Muscle of leg (tissue), 11 donors: ENCODE data around the gene KDM4B. TPM values are rescaled to one million over a fixed set of nuclear protein-coding genes. Genes with fewer than 3 reads are reported as not detected.
"Not testable (repeated sequence)": the region's sequence is repeated elsewhere in the genome, so short reads cannot be mapped to it uniquely, and the experiment has no call there.

ENCODE experiments used
- DNase-seq: peaks from one replicate; pipeline ENCODE4 v3.0.0; 2013
- H3K27ac ChIP-seq: one replicate; pipeline ENCODE4 v1.5.1; 2013; ENCODE audit warnings: mild to moderate bottlenecking, low read length, control low read depth
- H3K27me3 ChIP-seq: one replicate; pipeline ENCODE4 v1.6.1; 2013; ENCODE audit warnings: low read length; ENCODE audit not compliant: control insufficient read depth, insufficient read depth
- H3K36me3 ChIP-seq: one replicate; pipeline ENCODE4 v1.6.1; 2013; ENCODE audit warnings: low read length; ENCODE audit not compliant: control insufficient read depth, insufficient read depth
- H3K4me1 ChIP-seq: one replicate; pipeline ENCODE4 v1.6.1; 2013; ENCODE audit warnings: low read length; ENCODE audit not compliant: control insufficient read depth, insufficient read depth
- H3K4me3 ChIP-seq: one replicate; pipeline ENCODE4 v1.5.1; 2013; ENCODE audit warnings: low read length, control low read depth
- H3K9me3 ChIP-seq: replicated peaks from 2 replicates; pipeline ENCODE4 v1.6.1; 2013; ENCODE audit warnings: low read depth, low read length; ENCODE audit not compliant: control insufficient read depth
- WGBS: methylation state at CpG from one replicate; pipeline ENCODE4 v1.1.5; 2013; ENCODE audit warnings: missing lambda C conversion rate; ENCODE audit not compliant: insufficient coverage; 5-methylcytosine and 5-hydroxymethylcytosine counted together
- polyA plus RNA-seq, 8 donors: library from polyadenylated mRNA; unstranded; fragments of 120-200 nt; gene quantifications; one replicate each; pipeline versions ENCODE4 v1.2.1 to v1.2.3, GENCODE V29; 2013; ENCODE audit warnings: inconsistent platforms in 1 of 8, low replicate concordance in 1 of 8; ENCODE audit not compliant: insufficient read length in 8 of 8, insufficient read depth in 1 of 8
- total RNA-seq: library from RNA; stranded (reverse); fragments of 120-200 nt; gene quantifications from one replicate; pipeline ENCODE4 v1.2.4, GENCODE V29; 2013

Gene KDM4B
- total and polyA plus RNA-seq, 9 donors: 8.1 to 22.3 (median 21.1) TPM

DNA sequence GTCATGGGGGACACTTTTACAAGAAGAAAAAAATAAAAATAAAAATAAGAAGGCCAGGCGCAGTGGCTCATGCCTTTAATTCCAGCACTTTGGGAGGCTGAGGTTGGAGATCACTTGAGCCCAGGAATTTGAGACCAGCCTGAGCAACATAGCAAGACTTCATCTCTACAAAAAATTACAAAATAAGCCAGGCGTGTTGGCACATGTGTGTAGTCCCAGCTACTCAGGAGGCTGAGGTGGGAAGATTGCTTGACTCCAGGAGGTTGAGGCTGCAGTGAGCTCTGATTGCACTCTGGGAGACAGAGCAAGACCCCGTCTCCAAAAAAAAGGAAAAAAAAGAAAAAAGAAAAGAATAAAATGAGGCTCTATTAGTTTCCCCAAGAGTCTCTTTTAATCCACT, 214.7 kb downstream of the KDM4B start:
- Histone ChIP-seq H3K27ac (no peak overlapping the region), H3K9me3 (no peaks in the 10 kb centered on the region), H3K27me3 (peaks cover 9% of the 10 kb centered on the region), H3K4me1 (no peaks in the 10 kb centered on the region), H3K4me3 (no peak overlapping the region), H3K36me3 (no peaks in the 10 kb centered on the region)
- no CpG with 5 or more reads among the region's 3 CpGs for WGBS
- DNase-seq: no peak

DNA sequence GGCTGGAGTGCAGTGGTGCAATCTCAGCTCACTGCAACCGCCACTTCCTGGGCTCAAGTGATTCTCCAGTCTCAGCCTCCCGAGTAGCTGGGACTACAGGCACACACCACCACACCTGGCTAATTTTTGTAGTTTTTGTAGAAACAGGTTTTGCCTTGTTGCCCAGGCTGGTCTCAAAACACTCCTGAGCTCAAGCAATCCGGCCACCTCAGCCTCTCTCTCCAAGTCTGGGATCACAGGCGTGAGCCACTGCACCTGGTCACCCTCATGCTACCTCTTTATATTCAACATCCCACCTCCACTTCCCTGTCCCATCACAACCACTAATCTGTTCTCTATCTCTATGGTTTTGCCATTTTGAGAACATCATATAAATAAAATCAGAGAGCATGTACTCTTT, 216.0 kb downstream of the KDM4B start:
- 82% methylated on average over 2 of the region's 4 CpGs for WGBS
- Histone ChIP-seq H3K27ac (no peak overlapping the region), H3K27me3 (peaks cover 5% of the 10 kb centered on the region), H3K4me3 (no peak overlapping the region), H3K36me3 (no peaks in the 10 kb centered on the region), H3K4me1 (no peaks in the 10 kb centered on the region), H3K9me3 (no peaks in the 10 kb centered on the region)
- DNase-seq: no peak

DNA sequence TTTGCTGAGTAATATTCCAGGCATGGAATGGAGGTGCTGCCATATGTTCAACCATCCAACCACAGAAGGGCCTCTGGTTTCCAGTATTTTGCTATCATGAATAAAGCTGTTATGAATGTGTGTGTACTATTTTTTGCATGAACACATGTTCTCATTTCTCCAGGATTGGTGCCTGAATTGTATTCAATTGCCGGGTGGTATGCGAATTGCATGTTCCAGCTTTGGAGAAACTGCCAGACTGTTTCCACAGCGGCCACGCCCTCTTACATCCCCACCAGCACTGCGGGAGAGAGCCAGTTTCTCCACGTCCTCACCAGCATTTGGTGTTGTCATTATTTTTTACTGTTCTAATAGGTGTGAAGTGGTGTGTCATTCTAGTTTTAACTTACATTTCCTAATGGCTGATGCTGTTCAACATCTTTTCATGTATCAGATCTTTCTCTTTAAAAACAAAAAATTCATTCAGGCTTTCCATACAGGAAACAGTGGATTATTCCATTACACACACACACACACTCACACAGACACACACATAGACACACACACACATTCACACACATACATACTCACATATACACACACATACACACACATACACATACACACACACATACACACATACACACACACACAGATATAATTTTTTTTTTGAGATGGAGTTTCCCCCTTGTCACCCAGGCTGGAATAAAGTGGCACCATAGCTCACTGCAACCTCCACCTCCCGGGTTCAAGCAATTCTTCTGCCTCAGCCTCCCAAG, 217.6 kb downstream of the KDM4B start:
- no CpG with 5 or more reads among the region's 7 CpGs for WGBS
- H3K4me1 ChIP-seq: no peaks in the 10 kb centered on the region

DNA sequence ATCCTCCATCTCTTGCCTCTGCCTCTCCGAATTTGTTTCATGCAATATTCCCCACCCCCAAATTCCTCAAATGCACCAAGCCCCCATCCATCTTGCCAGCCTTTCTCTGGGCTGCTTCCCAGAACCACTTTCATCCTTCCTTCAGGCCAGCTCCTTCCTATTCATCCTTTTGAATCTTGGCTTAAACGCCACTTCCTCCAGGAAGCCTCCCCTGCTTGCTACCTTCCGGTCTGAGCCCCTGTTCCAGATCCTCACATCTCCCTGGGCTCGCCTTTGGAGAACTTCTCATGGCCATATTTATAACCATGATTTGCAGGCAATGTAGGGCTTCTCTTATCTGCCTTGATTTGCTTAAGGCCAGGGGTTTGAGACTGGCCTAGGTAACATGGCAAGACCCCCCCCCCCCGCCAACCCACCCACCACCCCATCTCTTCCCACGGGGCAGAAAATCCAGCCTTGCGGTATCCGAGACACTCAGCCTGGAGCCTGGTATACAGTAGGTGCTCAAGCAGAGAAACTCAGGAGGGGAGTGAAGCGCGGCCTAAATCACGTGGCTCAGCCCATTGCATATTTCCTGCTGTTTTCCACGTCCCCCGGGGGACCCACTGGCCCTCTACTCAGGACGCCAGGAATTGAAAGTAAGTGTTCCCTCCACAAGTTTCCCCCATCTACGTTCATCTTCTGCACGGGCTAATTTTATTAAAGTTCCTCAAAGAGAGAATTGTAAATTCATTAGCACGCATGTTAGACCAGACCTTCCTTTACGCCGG, 219.8 kb downstream of the KDM4B start:
- H3K27ac ChIP-seq: no peak overlapping the region
- H3K4me1 ChIP-seq: no peaks in the 10 kb centered on the region
- WGBS: 47% methylated on average over 11 of the region's 19 CpGs
- H3K4me3 ChIP-seq: no peak overlapping the region
- peaks cover 2% of the 10 kb centered on the region for H3K27me3 ChIP-seq
- no peaks in the 10 kb centered on the region for H3K36me3 ChIP-seq
- H3K9me3 ChIP-seq: no peaks in the 10 kb centered on the region
- DNase-seq: no peak

More for the DNA sequence above, 217.6 kb downstream of the KDM4B start:
- Histone ChIP-seq H3K9me3 (no peaks in the 10 kb centered on the region), H3K4me3 (no peak overlapping the region), H3K27ac (no peak overlapping the region), H3K27me3 (peaks cover 5% of the 10 kb centered on the region), H3K36me3 (no peaks in the 10 kb centered on the region)
- peak; percentile 62 for DNase-seq

DNA sequence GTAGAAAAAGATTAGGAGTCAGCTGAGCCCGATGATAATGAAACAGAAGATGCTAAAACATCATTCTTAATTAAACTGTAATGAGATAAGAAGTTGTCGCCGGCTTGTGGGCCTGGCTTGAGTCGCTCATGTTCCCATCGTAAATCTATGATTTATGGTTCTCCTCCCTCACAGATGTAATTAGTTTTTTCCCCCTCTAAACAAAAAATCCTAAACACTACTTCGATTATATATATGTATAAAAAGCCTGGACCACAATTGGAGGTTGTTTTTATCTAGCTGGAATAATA, 220.3 kb downstream of the KDM4B start:
- DNase-seq: no peak
- no peaks in the 10 kb centered on the region for H3K9me3 ChIP-seq
- H3K4me1 ChIP-seq: no peaks in the 10 kb centered on the region
- peaks cover 2% of the 10 kb centered on the region for H3K27me3 ChIP-seq
- H3K36me3 ChIP-seq: no peaks in the 10 kb centered on the region
- no peak overlapping the region for H3K27ac ChIP-seq
- no peak overlapping the region for H3K4me3 ChIP-seq
- no CpG with 5 or more reads among the region's 6 CpGs for WGBS

- 85% methylated on average over 3 of the region's 5 CpGs for WGBS
- no peaks in the 10 kb centered on the region for H3K9me3 ChIP-seq
- H3K27me3 ChIP-seq: peaks cover 2% of the 10 kb centered on the region
- H3K4me3 ChIP-seq: no peak overlapping the region
- H3K27ac ChIP-seq: no peak overlapping the region
- DNase-seq: no peak
- H3K4me1 ChIP-seq: no peaks in the 10 kb centered on the region
- no peaks in the 10 kb centered on the region for H3K36me3 ChIP-seq
Observed at GRCh38 chr19:5191091-5191490, 222.2 kb downstream of the KDM4B start.

- H3K4me1 ChIP-seq: no peaks in the 10 kb centered on the region
- 60% methylated on average over 1 of the region's 5 CpGs for WGBS
- no peak overlapping the region for H3K4me3 ChIP-seq
- H3K27me3 ChIP-seq: peaks cover 2% of the 10 kb centered on the region
- DNase-seq: no peak
- H3K9me3 ChIP-seq: no peaks in the 10 kb centered on the region
- no peak overlapping the region for H3K27ac ChIP-seq
- H3K36me3 ChIP-seq: no peaks in the 10 kb centered on the region
Observed at GRCh38 chr19:5192568-5192967, 223.7 kb downstream of the KDM4B start.

DNA sequence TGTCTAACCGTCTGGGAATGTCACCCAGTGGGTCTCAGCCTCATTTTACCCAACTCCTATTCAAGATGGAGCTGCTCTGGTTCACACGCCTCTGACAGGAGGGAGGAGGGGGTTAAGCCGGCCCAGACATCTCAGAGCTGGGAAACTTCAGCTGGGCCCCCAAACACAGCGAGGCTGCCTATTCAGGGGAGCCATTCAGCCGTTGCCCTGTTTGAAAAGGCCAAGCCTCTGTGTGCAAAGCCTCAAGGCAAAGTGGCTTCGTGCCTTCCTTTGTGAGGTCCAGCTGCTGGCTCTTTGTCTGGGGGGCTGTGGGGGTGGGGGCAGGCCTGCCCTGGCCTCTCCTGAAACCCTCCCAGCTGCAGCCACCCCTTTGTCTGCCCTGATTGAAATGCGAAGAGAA, 224.3 kb downstream of the KDM4B start:
- WGBS: no CpG with 5 or more reads among the region's 7 CpGs
- H3K27me3 ChIP-seq: peaks cover 2% of the 10 kb centered on the region
- no peaks in the 10 kb centered on the region for H3K36me3 ChIP-seq
- H3K4me1 ChIP-seq: no peaks in the 10 kb centered on the region
- DNase-seq: no peak
- no peak overlapping the region for H3K4me3 ChIP-seq
- no peak overlapping the region for H3K27ac ChIP-seq
- H3K9me3 ChIP-seq: no peaks in the 10 kb centered on the region

GRCh38 chr19:5194641-5195040, 225.7 kb downstream of the KDM4B start:
- H3K9me3 ChIP-seq: no peaks in the 10 kb centered on the region
- no peak overlapping the region for H3K4me3 ChIP-seq
- no peaks in the 10 kb centered on the region for H3K4me1 ChIP-seq
- no peak for DNase-seq
- peaks cover 1% of the 10 kb centered on the region for H3K27me3 ChIP-seq
- WGBS: 100% methylated on average over 2 of the region's 4 CpGs
- no peaks in the 10 kb centered on the region for H3K36me3 ChIP-seq
- no peak overlapping the region for H3K27ac ChIP-seq

DNA sequence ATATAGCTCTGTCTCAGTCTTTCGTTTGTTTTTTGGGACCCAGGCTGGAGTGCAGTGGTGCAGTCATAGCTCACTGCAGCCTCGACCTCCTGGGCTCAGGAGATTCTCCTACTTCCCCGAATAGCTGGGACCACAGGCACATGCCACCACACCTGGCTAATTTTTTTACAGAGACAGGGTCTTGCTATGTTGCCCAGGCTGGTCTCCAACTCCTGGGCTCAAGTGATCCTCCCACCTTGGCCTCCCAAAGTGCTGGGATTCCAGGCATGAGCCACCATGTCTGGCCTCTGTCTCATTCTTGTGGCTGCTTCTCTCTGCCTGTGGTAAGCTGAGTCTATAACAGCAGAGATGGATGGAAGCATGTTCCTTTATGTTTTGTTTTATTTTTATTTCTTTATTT, 226.7 kb downstream of the KDM4B start:
- not testable (repeated sequence) for H3K4me1 ChIP-seq, H3K4me3 ChIP-seq, H3K9me3 ChIP-seq, DNase-seq, H3K27me3 ChIP-seq, H3K27ac ChIP-seq, H3K36me3 ChIP-seq
- WGBS: 86% methylated on average over 2 of the region's 3 CpGs
